Spleen (tissue), 7 donors: Measurements from ENCODE around the gene SCRN1.

Source experiments
- CTCF ChIP-seq, 11 experiments: fragments of 200-600 bp in 7 of 11; fragments of 450-650 bp in 4 of 11; sonication (generic) in 4 of 11; IDR thresholded peaks in 8 of 11; conservative IDR thresholded peaks in 3 of 11; 1 replicate in 7 of 11; 2 replicates in 4 of 11; pipeline versions ENCODE4 v1.4.0 to v1.8.0; 2016 to 2021; ENCODE audit warnings: antibody characterized with exemption in 11 of 11, inconsistent platforms in 4 of 11, mild to moderate bottlenecking in 1 of 11
- POLR2A ChIP-seq, 3 donors: fragments of 450-650 bp; IDR thresholded peaks; one replicate each; pipeline ENCODE4 v1.5.1; 2017; ENCODE audit warnings: antibody characterized with exemption in 3 of 3, mild to moderate bottlenecking in 1 of 3
- POLR2AphosphoS5 ChIP-seq, 3 donors: sonication (generic); formaldehyde crosslinking; IDR thresholded peaks; one replicate each; pipeline ENCODE4 v1.5.1; 2017; ENCODE audit warnings: antibody characterized with exemption in 3 of 3
- donor health status: DM: no; HTN: no; CAD: no; lungs with moderate emphysema.
- donor health status: DM: no; HTN: no; CAD: no.
- donor health status: DM: no; HTN: no; CAD: no.

- TF ChIP-seq CTCF (IDR thresholded peaks at IDR 0.05 in 8 of 11, conservative IDR thresholded peaks at IDR 0.05 in 3 of 11) (no peak), POLR2A (IDR thresholded peaks at IDR 0.05) (no peak), POLR2AphosphoS5 (IDR thresholded peaks at IDR 0.05) (no peak)
Measured at GRCh38 chr7:29871787-29872398, 117.7 kb downstream of the SCRN1 start.
